Measurements from ENCODE around the gene NEU2.

GRCh38 chr2:233013650-233014049 is 18.8 kb upstream of the NEU2 start:
- TF ChIP-seq, protein P1, sequence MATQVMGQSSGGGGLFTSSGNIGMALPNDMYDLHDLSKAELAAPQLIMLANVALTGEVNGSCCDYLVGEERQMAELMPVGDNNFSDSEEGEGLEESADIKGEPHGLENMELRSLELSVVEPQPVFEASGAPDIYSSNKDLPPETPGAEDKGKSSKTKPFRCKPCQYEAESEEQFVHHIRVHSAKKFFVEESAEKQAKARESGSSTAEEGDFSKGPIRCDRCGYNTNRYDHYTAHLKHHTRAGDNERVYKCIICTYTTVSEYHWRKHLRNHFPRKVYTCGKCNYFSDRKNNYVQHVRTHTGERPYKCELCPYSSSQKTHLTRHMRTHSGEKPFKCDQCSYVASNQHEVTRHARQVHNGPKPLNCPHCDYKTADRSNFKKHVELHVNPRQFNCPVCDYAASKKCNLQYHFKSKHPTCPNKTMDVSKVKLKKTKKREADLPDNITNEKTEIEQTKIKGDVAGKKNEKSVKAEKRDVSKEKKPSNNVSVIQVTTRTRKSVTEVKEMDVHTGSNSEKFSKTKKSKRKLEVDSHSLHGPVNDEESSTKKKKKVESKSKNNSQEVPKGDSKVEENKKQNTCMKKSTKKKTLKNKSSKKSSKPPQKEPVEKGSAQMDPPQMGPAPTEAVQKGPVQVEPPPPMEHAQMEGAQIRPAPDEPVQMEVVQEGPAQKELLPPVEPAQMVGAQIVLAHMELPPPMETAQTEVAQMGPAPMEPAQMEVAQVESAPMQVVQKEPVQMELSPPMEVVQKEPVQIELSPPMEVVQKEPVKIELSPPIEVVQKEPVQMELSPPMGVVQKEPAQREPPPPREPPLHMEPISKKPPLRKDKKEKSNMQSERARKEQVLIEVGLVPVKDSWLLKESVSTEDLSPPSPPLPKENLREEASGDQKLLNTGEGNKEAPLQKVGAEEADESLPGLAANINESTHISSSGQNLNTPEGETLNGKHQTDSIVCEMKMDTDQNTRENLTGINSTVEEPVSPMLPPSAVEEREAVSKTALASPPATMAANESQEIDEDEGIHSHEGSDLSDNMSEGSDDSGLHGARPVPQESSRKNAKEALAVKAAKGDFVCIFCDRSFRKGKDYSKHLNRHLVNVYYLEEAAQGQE (IDR thresholded peaks at IDR 0.05; ENCODE audit: low read depth) = no peak
- no peak for TF ChIP-seq NFIC (IDR thresholded peaks at IDR 0.05)
- TF ChIP-seq EGR1 (IDR thresholded peaks at IDR 0.05) = no peak
- no peak for TF ChIP-seq CEBPB (IDR thresholded peaks at IDR 0.05)
- TF ChIP-seq EP300 (IDR thresholded peaks at IDR 0.05; ENCODE audit: borderline replicate concordance) = no peak
- TF ChIP-seq RAD21 (IDR thresholded peaks at IDR 0.05; ENCODE audit: low read depth) = no peak
- no peak for TF ChIP-seq TEAD4 (IDR thresholded peaks at IDR 0.05)
- no peak for TF ChIP-seq TAF1 (IDR thresholded peaks at IDR 0.05; ENCODE audit: low read depth)
- TF ChIP-seq, protein P2, sequence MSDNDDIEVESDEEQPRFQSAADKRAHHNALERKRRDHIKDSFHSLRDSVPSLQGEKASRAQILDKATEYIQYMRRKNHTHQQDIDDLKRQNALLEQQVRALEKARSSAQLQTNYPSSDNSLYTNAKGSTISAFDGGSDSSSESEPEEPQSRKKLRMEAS (IDR thresholded peaks at IDR 0.05) = no peak
- no peak for TF ChIP-seq FOXM1 (IDR thresholded peaks at IDR 0.05; ENCODE audit: borderline replicate concordance, low read depth)
- no peak for TF ChIP-seq YY1 (IDR thresholded peaks at IDR 0.05; ENCODE audit: low read depth)
- TF ChIP-seq CREB1 (IDR thresholded peaks at IDR 0.05; ENCODE audit: low read depth) = no peak
- TF ChIP-seq TCF12 (IDR thresholded peaks at IDR 0.05; ENCODE audit: low read depth) = no peak
- TF ChIP-seq, protein P3, sequence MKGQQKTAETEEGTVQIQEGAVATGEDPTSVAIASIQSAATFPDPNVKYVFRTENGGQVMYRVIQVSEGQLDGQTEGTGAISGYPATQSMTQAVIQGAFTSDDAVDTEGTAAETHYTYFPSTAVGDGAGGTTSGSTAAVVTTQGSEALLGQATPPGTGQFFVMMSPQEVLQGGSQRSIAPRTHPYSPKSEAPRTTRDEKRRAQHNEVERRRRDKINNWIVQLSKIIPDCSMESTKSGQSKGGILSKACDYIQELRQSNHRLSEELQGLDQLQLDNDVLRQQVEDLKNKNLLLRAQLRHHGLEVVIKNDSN (IDR thresholded peaks at IDR 0.05) = no peak
